Tibial artery (tissue), 4 donors: ENCODE data around the gene CAMK2N1.

ENCODE experiments used
- DNase-seq, 2 donors: peaks; one replicate each; pipeline ENCODE4 v3.0.0-alpha.2; 2019
- H3K27ac ChIP-seq, 2 donors: fragments of 200-600 bp; sonication (generic) in 1 of 2; 1 replicate in 1 of 2; 2 replicates in 1 of 2; pipeline ENCODE4 v1.5.1; 2018 to 2019; ENCODE audit warnings: mild to moderate bottlenecking in 1 of 2
- H3K27me3 ChIP-seq, 2 donors: fragments of 200-600 bp; sonication (generic) in 1 of 2; one replicate each; pipeline versions ENCODE4 v1.5.1 to v1.6.0; 2016 to 2019
- H3K36me3 ChIP-seq, 3 donors: fragments of 200-600 bp; sonication (generic) in 2 of 3; one replicate each; pipeline ENCODE4 v1.5.1; 2016 to 2019; ENCODE audit warnings: mild to moderate bottlenecking in 2 of 3
- H3K4me1 ChIP-seq, 4 donors: fragments of 200-600 bp; sonication (generic) in 2 of 4; 1 replicate in 3 of 4; 2 replicates in 1 of 4; pipeline ENCODE4 v1.5.1; 2016 to 2019
- H3K4me3 ChIP-seq, 2 donors: fragments of 200-600 bp; sonication (generic) in 1 of 2; 1 replicate in 1 of 2; 2 replicates in 1 of 2; pipeline ENCODE4 v1.5.1; 2018 to 2019; ENCODE audit warnings: mild to moderate bottlenecking in 2 of 2
- H3K9me3 ChIP-seq, 3 donors: fragments of 200-600 bp; sonication (generic) in 1 of 3; one replicate each; pipeline ENCODE4 v1.5.1; 2016 to 2019
- intact Hi-C: fragments of 100-400 bp; cut with DNase I; formaldehyde crosslinking; loops from one replicate; pipeline ENCODE4 v1.15.0; 2023; ENCODE audit warnings: low total_unique reads
- TF ChIP-seq, protein P1 (sequence below), 2 experiments: fragments of 200-600 bp in 1 of 2; fragments of 450-650 bp in 1 of 2; IDR thresholded peaks; one replicate each; pipeline ENCODE4 v1.5.1; 2017 to 2019; ENCODE audit warnings: antibody characterized with exemption in 2 of 2, mild to moderate bottlenecking in 1 of 2, moderate library complexity in 1 of 2

CAMK2N1 gene

DNA sequence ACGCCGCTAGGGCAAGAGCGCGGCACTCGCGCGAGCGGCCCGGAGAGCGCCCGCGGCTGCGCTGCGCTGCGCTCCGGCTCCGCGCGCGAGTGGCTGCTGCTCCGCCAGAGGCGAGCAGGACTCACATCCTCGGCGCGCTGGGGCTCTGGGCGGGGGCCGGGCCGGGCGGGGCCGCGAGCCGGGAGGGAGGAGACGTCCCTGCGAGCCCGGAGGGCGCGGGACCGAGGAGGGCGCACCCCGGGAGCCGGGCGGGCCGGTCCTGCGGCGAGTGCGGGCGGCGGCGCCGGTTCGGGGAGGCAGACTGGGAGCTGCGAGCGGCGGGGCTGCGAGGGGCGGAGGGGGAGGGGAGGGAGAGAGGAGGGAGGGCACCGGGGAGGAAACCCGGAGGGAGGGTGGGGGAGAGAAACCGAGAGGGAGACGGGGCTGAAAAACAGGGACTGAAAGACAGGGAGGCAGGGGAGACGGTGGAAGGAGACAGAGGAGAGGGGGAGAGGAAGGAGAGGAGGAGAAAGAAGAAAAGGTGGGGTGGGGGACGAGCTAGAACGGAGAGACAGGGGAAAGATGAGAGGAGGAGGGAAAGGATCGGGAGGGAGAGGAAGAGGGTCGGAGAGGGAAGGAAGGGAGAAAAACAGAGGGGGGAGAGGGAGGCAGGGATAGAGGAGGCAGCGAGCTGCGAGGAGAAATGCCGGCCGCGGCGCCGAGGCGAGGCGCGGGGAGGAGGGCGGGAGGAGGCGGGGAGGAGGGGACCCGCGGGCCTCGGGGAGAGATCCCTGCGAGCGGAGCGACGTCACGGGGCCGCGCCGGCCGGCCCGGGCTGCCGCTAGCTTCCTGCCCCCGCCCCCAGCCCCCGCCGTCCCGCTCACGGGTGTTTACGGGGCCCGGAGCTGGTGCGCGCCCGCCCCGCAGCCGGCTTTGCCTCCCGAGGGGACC, at the start of gene CAMK2N1:
Gene CAMK2N1, minus strand, starts transcription at position 684 of the 930 bp plus-strand sequence. CDS start 831 bp downstream, outside the sequence.
- Histone ChIP-seq H3K4me3 (peak within 1 kb of the TSS; percentile 55 to 69), H3K9me3 (no peaks in the 10 kb centered on the region), H3K27ac (peak within 1 kb of the TSS; percentile 41 to 62), H3K4me1 (peaks cover 0 to 35% (median 29%) of the 10 kb centered on the region in 4 donors), H3K27me3 (peaks cover 0 to 83% of the 10 kb centered on the region in 2 donors), H3K36me3 (no peaks in the 10 kb centered on the region)
- TF ChIP-seq, protein P1, sequence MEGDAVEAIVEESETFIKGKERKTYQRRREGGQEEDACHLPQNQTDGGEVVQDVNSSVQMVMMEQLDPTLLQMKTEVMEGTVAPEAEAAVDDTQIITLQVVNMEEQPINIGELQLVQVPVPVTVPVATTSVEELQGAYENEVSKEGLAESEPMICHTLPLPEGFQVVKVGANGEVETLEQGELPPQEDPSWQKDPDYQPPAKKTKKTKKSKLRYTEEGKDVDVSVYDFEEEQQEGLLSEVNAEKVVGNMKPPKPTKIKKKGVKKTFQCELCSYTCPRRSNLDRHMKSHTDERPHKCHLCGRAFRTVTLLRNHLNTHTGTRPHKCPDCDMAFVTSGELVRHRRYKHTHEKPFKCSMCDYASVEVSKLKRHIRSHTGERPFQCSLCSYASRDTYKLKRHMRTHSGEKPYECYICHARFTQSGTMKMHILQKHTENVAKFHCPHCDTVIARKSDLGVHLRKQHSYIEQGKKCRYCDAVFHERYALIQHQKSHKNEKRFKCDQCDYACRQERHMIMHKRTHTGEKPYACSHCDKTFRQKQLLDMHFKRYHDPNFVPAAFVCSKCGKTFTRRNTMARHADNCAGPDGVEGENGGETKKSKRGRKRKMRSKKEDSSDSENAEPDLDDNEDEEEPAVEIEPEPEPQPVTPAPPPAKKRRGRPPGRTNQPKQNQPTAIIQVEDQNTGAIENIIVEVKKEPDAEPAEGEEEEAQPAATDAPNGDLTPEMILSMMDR (IDR thresholded peaks at IDR 0.05): no peak
- intact Hi-C loops: no loop called here
- DNase-seq: peak; percentile 51 to 75

DNA sequence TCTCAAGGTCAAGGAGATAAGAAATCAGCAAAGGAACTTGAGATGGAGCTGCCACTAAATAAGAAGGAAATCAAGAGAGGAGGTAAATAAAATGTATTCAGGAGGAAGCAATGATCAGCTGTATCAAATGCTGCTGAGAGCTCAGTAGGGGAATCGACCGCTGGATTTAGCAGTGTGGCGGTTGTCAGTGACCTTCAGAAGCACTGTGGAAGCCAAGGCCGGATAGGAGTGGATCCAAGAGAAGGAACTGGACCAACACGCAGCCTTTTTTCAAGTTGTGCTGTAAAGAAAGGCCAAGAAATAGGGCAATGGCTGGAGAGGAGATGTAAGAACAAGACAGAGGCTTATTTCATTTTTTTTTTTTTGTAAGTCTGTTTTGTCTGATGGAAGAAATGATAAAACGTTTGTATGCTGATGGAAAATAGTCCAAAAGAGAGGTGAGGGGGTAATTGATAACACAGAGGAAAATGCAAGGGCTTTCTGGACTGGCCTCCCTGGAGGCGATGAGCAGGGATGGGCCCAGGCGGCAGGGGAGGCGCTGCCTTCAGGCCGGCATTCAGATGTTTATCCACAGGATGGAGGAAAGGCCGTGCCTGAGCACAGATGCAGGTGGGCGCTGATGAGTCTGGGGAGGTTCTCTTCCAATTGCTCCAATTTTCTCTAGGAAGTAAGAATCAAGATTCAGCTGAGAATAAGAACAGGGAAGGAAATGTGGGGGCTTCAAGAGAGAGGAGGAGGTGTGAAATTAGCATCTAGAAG, 48.8 kb upstream of the CAMK2N1 start:
- no peaks in the 10 kb centered on the region for H3K9me3 ChIP-seq
- DNase-seq: no peak
- no peaks in the 10 kb centered on the region for H3K4me1 ChIP-seq
- TF ChIP-seq, protein P1 (IDR thresholded peaks at IDR 0.05): no peak
- intact Hi-C loops: no loop called here
- H3K27me3 ChIP-seq: peaks cover 0 to 40% of the 10 kb centered on the region in 2 donors
- no peaks in the 10 kb centered on the region for H3K36me3 ChIP-seq
- H3K27ac ChIP-seq: no peak overlapping the region
- no peak overlapping the region for H3K4me3 ChIP-seq

GRCh38 chr1:20533635-20534034, 47.6 kb upstream of the CAMK2N1 start:
- intact Hi-C loops: no loop called here
- Histone ChIP-seq H3K27me3 (peaks cover 0 to 52% of the 10 kb centered on the region in 2 donors), H3K4me1 (no peaks in the 10 kb centered on the region)

GRCh38 chr1:20530901-20531300, 44.9 kb upstream of the CAMK2N1 start:
- TF ChIP-seq, protein P1 (IDR thresholded peaks at IDR 0.05): no peak
- intact Hi-C loops: no loop called here
- H3K36me3 ChIP-seq: no peaks in the 10 kb centered on the region
- H3K27ac ChIP-seq: no peak overlapping the region
- no peaks in the 10 kb centered on the region for H3K9me3 ChIP-seq
- no peak overlapping the region for H3K4me3 ChIP-seq
- H3K4me1 ChIP-seq: no peaks in the 10 kb centered on the region
- H3K27me3 ChIP-seq: peaks cover 0 to 63% of the 10 kb centered on the region in 2 donors
- DNase-seq: no peak

More at GRCh38 chr1:20533635-20534034, 47.6 kb upstream of the CAMK2N1 start:
- Histone ChIP-seq H3K27ac (no peak overlapping the region), H3K9me3 (no peaks in the 10 kb centered on the region), H3K36me3 (no peaks in the 10 kb centered on the region), H3K4me3 (no peak overlapping the region)
- DNase-seq: no peak
- TF ChIP-seq, protein P1 (IDR thresholded peaks at IDR 0.05): no peak

DNA sequence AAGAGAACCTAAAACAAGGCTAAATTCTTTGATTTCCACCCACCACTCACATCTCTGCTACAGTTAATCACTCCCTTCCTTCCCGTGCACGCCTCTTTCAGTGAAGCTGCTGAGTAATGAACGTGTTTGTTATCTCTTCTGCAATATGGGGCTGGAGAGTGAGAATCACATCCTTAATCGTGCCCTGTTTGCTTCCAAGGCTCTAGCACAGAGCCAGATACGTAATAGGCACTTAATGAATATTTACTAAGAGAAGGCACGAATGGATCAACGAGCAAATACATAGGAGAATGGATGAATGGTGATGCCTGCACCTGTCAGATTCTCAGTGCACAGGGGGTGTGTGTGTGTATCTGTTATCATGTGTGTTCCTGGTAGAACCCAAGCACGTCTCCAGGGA, 44.3 kb upstream of the CAMK2N1 start:
- Histone ChIP-seq H3K4me1 (no peaks in the 10 kb centered on the region), H3K27ac (no peak overlapping the region), H3K4me3 (no peak overlapping the region), H3K9me3 (no peaks in the 10 kb centered on the region), H3K27me3 (peaks cover 0 to 60% of the 10 kb centered on the region in 2 donors), H3K36me3 (no peaks in the 10 kb centered on the region)
- DNase-seq: no peak
- TF ChIP-seq, protein P1 (IDR thresholded peaks at IDR 0.05): no peak
- intact Hi-C loops: no loop called here
